ENCODE measurements around the gene UGT1A5.
"Not testable (repeated sequence)": the region's sequence is repeated elsewhere in the genome, so short reads cannot be mapped to it uniquely, and the experiment has no call there.

UGT1A5 gene

GRCh38 chr2:233745838-233746237 lies 33.1 kb downstream of the UGT1A5 start:
- not testable (repeated sequence) for DNase-seq (ENCODE audit: low read depth in 3 of 3)

GRCh38 chr2:233746475-233747282 lies 34.0 kb downstream of the UGT1A5 start:
- DNase-seq (ENCODE audit: low read depth in 3 of 3), result no peak

- DNase-seq (ENCODE audit: low read depth in 3 of 3), result no peak
Measured at GRCh38 chr2:233747283-233747544, 34.5 kb downstream of the UGT1A5 start.

GRCh38 chr2:233750689-233751088 lies 38.0 kb downstream of the UGT1A5 start:
- DNase-seq (ENCODE audit: low read depth in 3 of 3), result not testable (repeated sequence)

GRCh38 chr2:233751212-233752009 lies 38.7 kb downstream of the UGT1A5 start:
- DNase-seq (ENCODE audit: low read depth in 3 of 3), result not testable (repeated sequence)

- DNase-seq (ENCODE audit: low read depth in 3 of 3), result no peak
Measured at GRCh38 chr2:233754872-233755611, 42.3 kb downstream of the UGT1A5 start.

- DNase-seq (ENCODE audit: low read depth in 3 of 3), result no peak
Measured at GRCh38 chr2:233756429-233757081, 43.8 kb downstream of the UGT1A5 start.

GRCh38 chr2:233758141-233758540 lies 45.4 kb downstream of the UGT1A5 start:
- no peak for DNase-seq (ENCODE audit: low read depth in 3 of 3)

- no peak for DNase-seq (ENCODE audit: low read depth in 3 of 3)
Measured at GRCh38 chr2:233758849-233759248, 46.1 kb downstream of the UGT1A5 start.

- DNase-seq (ENCODE audit: low read depth in 3 of 3), result no peak
Measured at GRCh38 chr2:233760043-233760442, 47.3 kb downstream of the UGT1A5 start, which contains the start of gene UGT1A1. Gene UGT1A1 (plus strand): TSS chr2:233760270. CDS start chr2:233760288, 18 bp downstream.

- no peak for DNase-seq (ENCODE audit: low read depth in 3 of 3)
Measured at GRCh38 chr2:233761040-233761769, 48.5 kb downstream of the UGT1A5 start.

- no peak for DNase-seq (ENCODE audit: low read depth in 3 of 3)
Measured at GRCh38 chr2:233764264-233764663, 51.6 kb downstream of the UGT1A5 start.

GRCh38 chr2:233764761-233765160 lies 52.1 kb downstream of the UGT1A5 start:
- no peak for DNase-seq (ENCODE audit: low read depth in 3 of 3)

GRCh38 chr2:233766416-233766815 lies 53.7 kb downstream of the UGT1A5 start:
- no peak for DNase-seq (ENCODE audit: low read depth in 3 of 3)

GRCh38 chr2:233768076-233768475 lies 55.4 kb downstream of the UGT1A5 start:
- DNase-seq (ENCODE audit: low read depth in 3 of 3), result no peak

- DNase-seq (ENCODE audit: low read depth in 3 of 3), result no peak
Measured at GRCh38 chr2:233769260-233769659, 56.6 kb downstream of the UGT1A5 start.

- DNase-seq (ENCODE audit: low read depth in 3 of 3), result no peak
Measured at GRCh38 chr2:233772153-233772552, 59.4 kb downstream of the UGT1A5 start.

- no peak for DNase-seq (ENCODE audit: low read depth in 3 of 3)
Measured at GRCh38 chr2:233772583-233772982, 59.9 kb downstream of the UGT1A5 start.

GRCh38 chr2:233773854-233774253 lies 61.1 kb downstream of the UGT1A5 start:
- DNase-seq (ENCODE audit: low read depth in 3 of 3), result no peak

GRCh38 chr2:233775414-233775813 lies 62.7 kb downstream of the UGT1A5 start:
- no peak for DNase-seq (ENCODE audit: low read depth in 3 of 3)

GRCh38 chr2:233778030-233778429 lies 65.3 kb downstream of the UGT1A5 start, which contains the start of gene MROH2A:
Gene MROH2A (plus strand): TSS chr2:233778330. CDS start chr2:233779359, 1,029 bp downstream.
- no peak for DNase-seq (ENCODE audit: low read depth in 3 of 3)

Measured in stimulated activated CD4-positive, alpha-beta T cell treated with anti-CD3 and anti-CD28 coated beads, TNF-alpha, amount 100 ng/mL, for 48 hours (primary cell).